Smooth muscle cell (in vitro differentiated cells): ENCODE measurements around the gene PRB2. TPM values are rescaled to one million over a fixed set of nuclear protein-coding genes. Genes with fewer than 3 reads are reported as not detected.
"Not testable (repeated sequence)": the region's sequence is repeated elsewhere in the genome, so short reads cannot be mapped to it uniquely, and the experiment has no call there.

Experiments used
- DNase-seq: peaks from one replicate; lab custom pipeline; 2025; ENCODE audit not compliant: unreplicated experiment; lab: John Stamatoyannopoulos, UW
- H2AFZ ChIP-seq: fragments of 200-600 bp; sonication (generic); 2 replicates; pipeline ENCODE4 v1.6.0; 2016; ENCODE audit warnings: antibody characterized with exemption, low read depth, mild to moderate bottlenecking
- H3F3A ChIP-seq: fragments of 200-600 bp; sonication (generic); 2 replicates; pipeline ENCODE4 v1.6.0; 2017; ENCODE audit warnings: antibody characterized with exemption, low read depth
- H3K27ac ChIP-seq: fragments of 200-600 bp; sonication (generic); 2 replicates; pipeline ENCODE4 v1.5.1; 2016; ENCODE audit warnings: low read depth, mild to moderate bottlenecking
- H3K27me3 ChIP-seq: fragments of 200-600 bp; sonication (generic); 2 replicates; pipeline ENCODE4 v1.6.1; 2016; ENCODE audit warnings: low read depth, mild to moderate bottlenecking
- H3K36me3 ChIP-seq: fragments of 200-600 bp; sonication (generic); 2 replicates; pipeline ENCODE4 v1.5.1; 2016; ENCODE audit warnings: low read depth
- H3K4me1 ChIP-seq: fragments of 200-600 bp; sonication (generic); 2 replicates; pipeline ENCODE4 v1.5.1; 2016; ENCODE audit warnings: low read depth
- H3K4me2 ChIP-seq: fragments of 200-600 bp; sonication (generic); 2 replicates; pipeline ENCODE4 v1.6.0; 2016; ENCODE audit warnings: mild to moderate bottlenecking
- H3K4me3 ChIP-seq: fragments of 200-600 bp; sonication (generic); 2 replicates; pipeline ENCODE4 v1.5.1; 2016; ENCODE audit warnings: mild to moderate bottlenecking
- H3K79me2 ChIP-seq: fragments of 200-600 bp; sonication (generic); 2 replicates; pipeline ENCODE4 v1.6.0; 2016; ENCODE audit warnings: low read depth, mild to moderate bottlenecking
- H3K9ac ChIP-seq: fragments of 200-600 bp; sonication (generic); 2 replicates; pipeline ENCODE4 v1.6.0; 2016; ENCODE audit warnings: low read depth
- H3K9me3 ChIP-seq: fragments of 200-600 bp; sonication (generic); replicated peaks from 2 replicates; pipeline ENCODE4 v1.5.1; 2016; ENCODE audit warnings: low read depth
- H4K20me1 ChIP-seq: fragments of 200-600 bp; sonication (generic); 2 replicates; pipeline ENCODE4 v1.6.0; 2016; ENCODE audit warnings: low read depth
- CTCF ChIP-seq: fragments of 200-600 bp; sonication (generic); IDR thresholded peaks from 2 replicates; pipeline ENCODE4 v1.5.1; 2017; ENCODE audit warnings: borderline replicate concordance, mild to moderate bottlenecking, antibody characterized with exemption; ENCODE audit not compliant: insufficient read depth, poor library complexity, severe bottlenecking
- WGBS: methylation state at CpG from one replicate; pipeline ENCODE4 v1.1.7; 2016; ENCODE audit warnings: low lambda C conversion rate; 5-methylcytosine and 5-hydroxymethylcytosine counted together
- polyA plus RNA-seq: library from polyadenylated mRNA; unstranded; fragments of >200 nt; fragmentation: Nextera tagmentation; extraction: Ambion mirVana; gene quantifications from 2 replicates; pipeline ENCODE4 v1.2.1, GENCODE V29; 2016
- total RNA-seq: library from RNA; depleted of rRNA; stranded (reverse); fragments of >200 nt; gene quantifications from 2 replicates; pipeline ENCODE4 v1.2.3, GENCODE V29; 2014

The PRB2 gene
- total and polyA plus RNA-seq, 2 experiments from 2014 or later: 0.94 TPM; not detected in 1

GRCh38 chr12:11361151-11361550 is 34.2 kb downstream of the PRB2 start:
- TF ChIP-seq CTCF: no peak
- DNase-seq: no peak
- no peak overlapping the region for H3K9ac ChIP-seq
- no peak overlapping the region for H3K4me2 ChIP-seq
- H3K36me3 ChIP-seq: no peaks in the 10 kb centered on the region
- H3K9me3 ChIP-seq: no peaks in the 10 kb centered on the region
- no peaks in the 10 kb centered on the region for H3K4me1 ChIP-seq
- H4K20me1 ChIP-seq: no peaks in the 10 kb centered on the region
- H3F3A ChIP-seq: no peaks in the 10 kb centered on the region
- H3K4me3 ChIP-seq: no peak overlapping the region
- H2AFZ ChIP-seq: no peak overlapping the region
- no peak overlapping the region for H3K27ac ChIP-seq
- no peaks in the 10 kb centered on the region for H3K79me2 ChIP-seq
- H3K27me3 ChIP-seq: no peaks in the 10 kb centered on the region

DNA sequence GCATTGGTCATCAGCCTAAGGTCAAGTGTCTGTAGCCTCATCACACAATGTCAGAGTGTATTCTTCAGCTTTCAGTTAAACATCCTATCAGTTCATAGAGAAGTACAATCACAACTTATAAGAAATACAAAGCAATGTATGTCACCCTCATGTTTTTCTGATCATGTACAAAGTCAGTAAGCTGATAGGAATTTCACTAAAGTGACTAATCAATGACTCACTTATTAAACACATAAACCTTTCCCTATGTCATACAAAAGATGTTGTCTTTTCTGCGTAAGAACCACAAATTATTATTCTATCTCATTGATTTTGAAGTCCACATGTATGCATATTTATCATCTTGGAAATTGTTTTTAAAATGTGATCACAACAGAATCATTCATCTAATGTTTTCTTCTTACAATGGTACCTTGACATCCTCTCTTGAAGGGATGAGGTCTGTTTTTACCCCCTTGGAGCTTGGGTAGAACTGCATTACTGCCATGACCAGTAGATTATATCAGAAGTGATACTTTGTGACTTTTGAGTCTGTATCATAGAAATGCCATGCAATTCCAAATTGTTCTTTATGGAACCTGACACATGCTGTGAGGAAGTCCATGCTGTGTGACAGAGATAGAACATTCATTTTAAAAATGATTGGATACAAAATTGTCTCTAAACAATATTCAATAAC is 35.0 kb downstream of the PRB2 start:
- H3K9me3 ChIP-seq, H2AFZ ChIP-seq, H3K4me1 ChIP-seq, H4K20me1 ChIP-seq, H3K79me2 ChIP-seq, H3K4me3 ChIP-seq, H3F3A ChIP-seq, H3K4me2 ChIP-seq, H3K27me3 ChIP-seq, H3K36me3 ChIP-seq, H3K9ac ChIP-seq, H3K27ac ChIP-seq, DNase-seq: not testable (repeated sequence)
- WGBS: 89% methylated on average over 1 of the region's 1 CpG

DNA sequence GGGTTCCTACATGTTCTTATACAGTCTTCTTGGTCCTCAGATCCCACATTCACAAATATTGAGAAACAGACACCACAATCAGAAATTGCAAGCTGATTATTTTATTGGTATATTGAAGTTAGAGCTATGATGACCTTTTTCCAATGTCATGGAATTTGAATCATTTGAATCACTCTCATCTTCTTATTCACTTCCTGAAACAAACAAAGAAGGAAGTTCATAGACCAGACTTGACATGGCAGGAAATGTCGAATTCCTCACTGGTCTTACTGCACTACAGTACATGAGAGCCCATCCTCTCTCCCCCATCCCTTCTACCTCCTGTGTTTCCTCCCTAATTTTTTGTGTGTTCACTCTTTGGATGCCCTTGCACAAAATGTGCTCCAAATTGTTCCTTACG is 43.6 kb downstream of the PRB2 start:
- H3K27me3 ChIP-seq, H3F3A ChIP-seq, H3K9me3 ChIP-seq, H3K9ac ChIP-seq, DNase-seq, H2AFZ ChIP-seq, H3K4me2 ChIP-seq, H3K4me3 ChIP-seq, H4K20me1 ChIP-seq, H3K4me1 ChIP-seq, H3K27ac ChIP-seq, H3K36me3 ChIP-seq, H3K79me2 ChIP-seq: not testable (repeated sequence)
- WGBS: 92% methylated on average over 2 of the region's 2 CpGs

- Histone ChIP-seq H3K4me3 (no peak overlapping the region), H4K20me1 (no peaks in the 10 kb centered on the region), H3K79me2 (no peaks in the 10 kb centered on the region), H3K9ac (no peak overlapping the region), H2AFZ (no peak overlapping the region), H3K36me3 (no peaks in the 10 kb centered on the region), H3K4me1 (no peaks in the 10 kb centered on the region), H3K4me2 (no peak overlapping the region), H3F3A (no peaks in the 10 kb centered on the region), H3K9me3 (no peaks in the 10 kb centered on the region), H3K27ac (no peak overlapping the region), H3K27me3 (no peaks in the 10 kb centered on the region)
- 89% methylated on average over 9 of the region's 9 CpGs for WGBS
- DNase-seq: no peak
- no peak for TF ChIP-seq CTCF
Measured at GRCh38 chr12:11348439-11348838, 46.9 kb downstream of the PRB2 start.

- no peaks in the 10 kb centered on the region for H3K36me3 ChIP-seq
- 87% methylated on average over 6 of the region's 6 CpGs for WGBS
- no peaks in the 10 kb centered on the region for H3F3A ChIP-seq
- H3K9me3 ChIP-seq: no peaks in the 10 kb centered on the region
- H3K4me3 ChIP-seq: no peak overlapping the region
- H3K9ac ChIP-seq: no peak overlapping the region
- no peak for TF ChIP-seq CTCF
- DNase-seq: no peak
- no peaks in the 10 kb centered on the region for H4K20me1 ChIP-seq
- no peak overlapping the region for H3K27ac ChIP-seq
- no peaks in the 10 kb centered on the region for H3K4me1 ChIP-seq
- no peaks in the 10 kb centered on the region for H3K79me2 ChIP-seq
- H3K27me3 ChIP-seq: no peaks in the 10 kb centered on the region
- H2AFZ ChIP-seq: no peak overlapping the region
- no peak overlapping the region for H3K4me2 ChIP-seq
Measured at GRCh38 chr12:11347810-11348209, 47.6 kb downstream of the PRB2 start.
